Naive thymus-derived CD4-positive, alpha-beta T cell (primary cell): ENCODE data around the gene HDGFL3. TPM values are rescaled to one million over a fixed set of nuclear protein-coding genes. Genes with fewer than 3 reads are reported as not detected.

Experiments
- ATAC-seq: fragments of 150-1000 bp; cut with Tn5 transposase; 2 replicates; pipeline ENCODE4 v1.10.0; 2021; ENCODE audit warnings: mild to moderate bottlenecking, moderate library complexity
- CTCF ChIA-PET: fragments of 350-600 bp; sonication (Branson Sonifier 250); formaldehyde crosslinking; loops from one replicate; lab custom pipeline; 2021; ENCODE audit warnings: antibody characterized with exemption; lab: Charles Lee
- POLR2A ChIA-PET: fragments of 350-600 bp; sonication (Branson Sonifier 250); formaldehyde crosslinking; loops from one replicate; lab custom pipeline; 2021; ENCODE audit warnings: antibody characterized with exemption, inconsistent platforms; lab: Charles Lee
- DNase-seq, 9 donors: peaks; one replicate each; pipeline versions ENCODE4 v3.0.0 to v3.0.0-alpha.2; 2020 to 2022; ENCODE audit warnings: mixed read lengths in 1 of 9
- H3K27ac ChIP-seq: one replicate; pipeline ENCODE4 v1.7.0; 2013; ENCODE audit warnings: mild to moderate bottlenecking, low read depth, low read length, moderate library complexity
- H3K27me3 ChIP-seq, 2 donors: one replicate each; pipeline ENCODE4 v1.7.0; 2013; ENCODE audit warnings: low read length in 2 of 2, mild to moderate bottlenecking in 2 of 2, moderate library complexity in 2 of 2; ENCODE audit not compliant: control insufficient read depth in 2 of 2, insufficient read depth in 2 of 2
- H3K36me3 ChIP-seq, 3 experiments: 1 replicate in 2 of 3; 2 replicates in 1 of 3; pipeline ENCODE4 v1.7.0; 2013; ENCODE audit warnings: low read length in 3 of 3, mild to moderate bottlenecking in 3 of 3, moderate library complexity in 1 of 3; ENCODE audit not compliant: insufficient read depth in 3 of 3, control insufficient read depth in 2 of 3
- H3K4me1 ChIP-seq, 2 donors: one replicate each; pipeline ENCODE4 v1.7.0; 2013; ENCODE audit warnings: low read length in 2 of 2, mild to moderate bottlenecking in 2 of 2, moderate library complexity in 1 of 2; ENCODE audit not compliant: control insufficient read depth in 2 of 2, insufficient read depth in 2 of 2
- H3K4me3 ChIP-seq: 2 replicates; pipeline ENCODE4 v1.7.0; 2013; ENCODE audit warnings: mild to moderate bottlenecking, low read length
- H3K9me3 ChIP-seq, 3 experiments: 1 replicate in 2 of 3; 2 replicates in 1 of 3; pipeline ENCODE4 v1.7.0; 2013; ENCODE audit warnings: low read length in 3 of 3; ENCODE audit not compliant: control insufficient read depth in 2 of 3
- H3K27ac Mint-ChIP-seq, 9 donors: one replicate each; pipeline ENCODE4 v1.8.0; 2020 to 2022; ENCODE audit warnings: mixed read lengths in 9 of 9, mild to moderate bottlenecking in 8 of 9, moderate library complexity in 5 of 9, inconsistent platforms in 2 of 9
- H3K27me3 Mint-ChIP-seq, 5 donors: one replicate each; pipeline ENCODE4 v1.8.0; 2021 to 2022; ENCODE audit warnings: mixed read lengths in 5 of 5, mild to moderate bottlenecking in 1 of 5
- H3K36me3 Mint-ChIP-seq, 5 donors: one replicate each; pipeline ENCODE4 v1.8.0; 2020 to 2022; ENCODE audit warnings: mixed read lengths in 5 of 5, mild to moderate bottlenecking in 3 of 5, inconsistent platforms in 1 of 5
- H3K4me1 Mint-ChIP-seq, 7 donors: one replicate each; pipeline ENCODE4 v1.8.0; 2020 to 2022; ENCODE audit warnings: mixed read lengths in 7 of 7, mild to moderate bottlenecking in 3 of 7, inconsistent platforms in 1 of 7
- H3K4me3 Mint-ChIP-seq, 10 donors: one replicate each; pipeline ENCODE4 v1.8.0; 2020 to 2022; ENCODE audit warnings: mild to moderate bottlenecking in 10 of 10, mixed read lengths in 10 of 10, moderate library complexity in 6 of 10, inconsistent platforms in 2 of 10
- H3K9me3 Mint-ChIP-seq, 11 donors: one replicate each; pipeline ENCODE4 v1.8.0; 2020 to 2022; ENCODE audit warnings: mixed read lengths in 11 of 11, mild to moderate bottlenecking in 4 of 11, inconsistent platforms in 1 of 11, moderate library complexity in 1 of 11
- intact Hi-C, 2 donors: fragments of 100-400 bp; cut with micrococcal nuclease; formaldehyde crosslinking; loops; one replicate each; pipeline ENCODE4 v1.15.1; 2023
- polyA plus RNA-seq, 2 donors: library from polyadenylated mRNA; unstranded; fragments of 300-500 nt; fragmentation: Illumina TruSeq; gene quantifications; one replicate each; pipeline ENCODE4 v1.2.3, GENCODE V29; 2021
- total RNA-seq, 6 experiments: library from RNA in 5 of 6; stranded (reverse) in 5 of 6; gene quantifications; 1 replicate in 5 of 6; 2 replicates in 1 of 6; pipeline ENCODE4 v1.2.3 and lab custom pipeline; 2021 to 2026

The HDGFL3 gene
- total and polyA plus RNA-seq, 7 experiments from 2014 or later: 2.1 to 50.1 (median 3.6) TPM

DNA sequence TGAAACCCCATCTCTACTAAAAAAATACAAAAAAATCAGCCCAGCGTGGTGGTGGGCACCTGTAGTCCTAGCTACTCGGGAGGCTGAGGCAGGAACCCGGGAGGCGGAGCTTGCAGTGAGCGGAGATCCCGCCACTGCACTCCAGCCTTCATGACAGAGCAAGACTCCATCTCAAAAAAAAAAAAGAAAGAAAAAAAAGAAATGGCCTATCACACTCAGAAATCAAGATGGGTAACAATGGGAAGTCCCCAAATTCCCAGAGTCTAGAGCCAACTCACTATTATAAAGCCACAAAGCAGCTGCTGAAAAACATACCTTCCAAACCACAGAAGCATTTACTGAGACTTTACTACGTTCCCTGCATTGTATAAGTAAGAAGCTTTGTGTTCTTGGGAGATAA lies 7.5 kb downstream of the HDGFL3 start:
- no peak overlapping the region for H3K4me3 ChIP-seq
- no peak overlapping the region for H3K27ac ChIP-seq
- H3K4me1 ChIP-seq: no peaks in the 10 kb centered on the region
- ChIA-PET CTCF (no interaction called here), POLR2A (no interaction called here)
- peak; percentile 77 for ATAC-seq
- peak overlapping the region in 1 of 10 donors; percentile 24 for H3K4me3 Mint-ChIP-seq
- no peaks in the 10 kb centered on the region for H3K9me3 Mint-ChIP-seq
- no peaks in the 10 kb centered on the region for H3K36me3 ChIP-seq
- peaks cover 0 to 44% (median 11%) of the 10 kb centered on the region in 7 donors for H3K4me1 Mint-ChIP-seq
- peak overlapping the region in 1 of 9 donors; percentile 78 for H3K27ac Mint-ChIP-seq
- no peaks in the 10 kb centered on the region for H3K9me3 ChIP-seq
- DNase-seq: peak in 1 of 9 donors; percentile 32
- intact Hi-C loops: loop anchor here (1.0 to 10.0 kb wide), 2 partner anchors 35 to 655 kb away; partner anchors contain the start of gene RPS17 (in 1 of the 2)
- peaks cover 0 to 10% (median 0%) of the 10 kb centered on the region in 5 donors for H3K36me3 Mint-ChIP-seq
- H3K27me3 Mint-ChIP-seq: peaks cover 0 to 46% (median 13%) of the 10 kb centered on the region in 5 donors
- no peaks in the 10 kb centered on the region for H3K27me3 ChIP-seq

DNA sequence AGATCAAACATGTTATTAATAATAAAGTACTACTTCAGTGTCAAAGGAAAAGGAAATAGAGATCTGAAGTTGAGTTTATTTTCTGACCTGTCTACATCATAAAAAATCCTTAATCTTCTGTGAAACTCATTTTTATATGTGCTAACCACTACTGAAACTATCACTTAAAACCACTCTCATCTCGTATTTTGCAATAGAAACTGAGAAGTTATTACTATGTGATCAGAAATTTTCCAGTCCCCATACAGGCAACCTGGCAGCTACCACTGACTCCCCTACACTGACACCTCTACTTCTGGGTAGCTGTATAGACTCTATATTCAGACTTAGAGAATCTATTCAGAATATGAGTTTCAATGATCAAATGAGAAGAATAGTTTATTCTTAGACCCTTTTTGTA lies 8.3 kb downstream of the HDGFL3 start:
- intact Hi-C loops: no loop called here
- H3K4me3 Mint-ChIP-seq: peak overlapping the region in 1 of 10 donors; percentile 14
- no peaks in the 10 kb centered on the region for H3K9me3 Mint-ChIP-seq
- H3K4me1 Mint-ChIP-seq: peaks cover 0 to 41% (median 11%) of the 10 kb centered on the region in 7 donors
- Histone ChIP-seq H3K4me3 (no peak overlapping the region), H3K27ac (no peak overlapping the region), H3K36me3 (no peaks in the 10 kb centered on the region), H3K9me3 (no peaks in the 10 kb centered on the region), H3K27me3 (no peaks in the 10 kb centered on the region), H3K4me1 (no peaks in the 10 kb centered on the region)
- CTCF ChIA-PET: no interaction called here
- POLR2A ChIA-PET: no interaction called here
- peaks cover 0 to 7% (median 0%) of the 10 kb centered on the region in 5 donors for H3K36me3 Mint-ChIP-seq
- peaks cover 0 to 45% (median 17%) of the 10 kb centered on the region in 5 donors for H3K27me3 Mint-ChIP-seq
- DNase-seq: no peak
- peak; percentile 54 for ATAC-seq
- peak overlapping the region in 2 of 9 donors; percentile 25 to 58 for H3K27ac Mint-ChIP-seq

DNA sequence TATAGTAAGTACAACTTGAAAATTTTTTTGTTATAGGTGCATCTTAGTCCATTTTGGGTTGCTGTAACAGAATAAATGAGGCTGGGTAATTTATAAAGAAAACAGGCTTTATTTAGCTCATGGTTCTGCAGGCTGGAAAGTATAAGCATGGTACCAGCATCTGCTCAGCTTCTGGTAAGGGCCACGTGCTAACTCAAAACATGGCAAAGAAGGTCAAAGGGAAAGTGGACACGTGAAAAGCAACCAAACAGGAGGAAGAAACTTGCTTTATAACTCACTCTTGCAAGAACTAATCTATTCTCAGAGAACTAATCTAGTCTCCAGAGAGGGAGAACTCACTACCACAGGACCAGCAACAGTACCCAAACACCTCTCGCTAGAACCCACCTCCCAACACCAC lies 9.1 kb downstream of the HDGFL3 start:
- Histone ChIP-seq H3K27ac (no peak overlapping the region), H3K36me3 (no peaks in the 10 kb centered on the region), H3K4me3 (no peak overlapping the region), H3K27me3 (no peaks in the 10 kb centered on the region), H3K4me1 (no peaks in the 10 kb centered on the region), H3K9me3 (no peaks in the 10 kb centered on the region)
- POLR2A ChIA-PET: no interaction called here
- Mint-ChIP-seq H3K4me1 (peaks cover 0 to 41% (median 11%) of the 10 kb centered on the region in 7 donors), H3K9me3 (peaks cover 0 to 1% (median 0%) of the 10 kb centered on the region in 11 donors), H3K27ac (peak overlapping the region in 1 of 9 donors; percentile 25), H3K36me3 (peaks cover 0 to 12% (median 0%) of the 10 kb centered on the region in 5 donors), H3K4me3 (peak overlapping the region in 1 of 10 donors; percentile 5), H3K27me3 (peaks cover 4 to 50% (median 15%) of the 10 kb centered on the region in 5 donors)
- DNase-seq (no peak), ATAC-seq (no peak)
- CTCF ChIA-PET: no interaction called here
- intact Hi-C loops: no loop called here

DNA sequence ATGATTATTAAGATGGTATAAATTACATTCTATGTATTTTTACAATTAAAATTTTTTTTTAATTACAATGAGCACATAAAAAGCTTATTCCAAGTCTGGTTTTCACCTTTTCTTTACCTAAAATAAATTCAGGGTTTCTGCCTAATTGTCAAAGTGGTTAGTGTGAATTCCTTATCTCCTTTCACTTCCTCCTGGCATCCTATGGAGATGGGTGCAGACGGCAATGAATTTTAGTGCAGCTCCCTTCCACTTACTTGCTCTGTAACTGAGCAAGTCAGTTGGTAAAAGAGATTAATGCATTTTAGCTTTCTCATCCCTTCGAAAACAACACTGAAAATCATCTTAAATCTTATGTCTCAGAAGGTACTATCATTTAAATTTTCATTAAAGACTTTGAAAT lies 13.1 kb downstream of the HDGFL3 start:
- no peaks in the 10 kb centered on the region for H3K36me3 ChIP-seq
- Mint-ChIP-seq H3K36me3 (peaks cover 0 to 25% (median 0%) of the 10 kb centered on the region in 5 donors), H3K4me1 (peaks cover 0 to 19% (median 11%) of the 10 kb centered on the region in 7 donors), H3K9me3 (peaks cover 0 to 1% (median 0%) of the 10 kb centered on the region in 11 donors), H3K4me3 (no peak overlapping the region), H3K27me3 (peaks cover 12 to 49% (median 23%) of the 10 kb centered on the region in 5 donors), H3K27ac (no peak overlapping the region)
- H3K27me3 ChIP-seq: peaks cover 0 to 1% of the 10 kb centered on the region in 2 donors
- intact Hi-C loops: no loop called here
- CTCF ChIA-PET: no interaction called here
- DNase-seq: no peak
- POLR2A ChIA-PET: no interaction called here
- H3K4me1 ChIP-seq: no peaks in the 10 kb centered on the region
- H3K27ac ChIP-seq: no peak overlapping the region
- no peaks in the 10 kb centered on the region for H3K9me3 ChIP-seq
- no peak for ATAC-seq
- H3K4me3 ChIP-seq: no peak overlapping the region

DNA sequence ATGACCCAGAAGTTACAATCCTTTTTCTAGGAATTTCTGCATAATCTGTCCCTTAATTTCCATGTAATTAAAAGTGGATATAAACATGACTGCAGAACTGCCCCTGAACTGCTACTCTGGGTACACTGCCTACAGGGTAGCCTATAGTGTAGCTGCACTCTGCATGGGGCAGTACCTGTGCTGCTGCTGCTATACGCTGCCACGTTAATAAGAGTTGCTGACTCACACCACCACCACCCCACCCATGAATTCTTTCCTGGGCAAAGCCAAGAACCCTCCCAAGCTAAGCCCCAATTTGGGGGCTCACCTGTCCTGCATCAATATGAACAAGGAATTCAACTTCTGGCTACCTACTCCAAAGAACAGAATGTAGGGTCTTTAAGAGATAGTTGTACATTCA lies 13.9 kb downstream of the HDGFL3 start:
- no peak overlapping the region for H3K27ac Mint-ChIP-seq
- peaks cover 12 to 55% (median 19%) of the 10 kb centered on the region in 5 donors for H3K27me3 Mint-ChIP-seq
- H3K4me3 Mint-ChIP-seq: no peak overlapping the region
- Histone ChIP-seq H3K27ac (no peak overlapping the region), H3K4me1 (no peaks in the 10 kb centered on the region), H3K9me3 (no peaks in the 10 kb centered on the region), H3K4me3 (no peak overlapping the region), H3K36me3 (no peaks in the 10 kb centered on the region), H3K27me3 (peaks cover 0 to 3% of the 10 kb centered on the region in 2 donors)
- intact Hi-C loops: no loop called here
- POLR2A ChIA-PET: no interaction called here
- H3K4me1 Mint-ChIP-seq: peaks cover 0 to 11% (median 4%) of the 10 kb centered on the region in 7 donors
- peaks cover 0 to 1% (median 0%) of the 10 kb centered on the region in 11 donors for H3K9me3 Mint-ChIP-seq
- CTCF ChIA-PET: no interaction called here
- ATAC-seq: no peak
- peaks cover 0 to 28% (median 0%) of the 10 kb centered on the region in 5 donors for H3K36me3 Mint-ChIP-seq
- no peak for DNase-seq

DNA sequence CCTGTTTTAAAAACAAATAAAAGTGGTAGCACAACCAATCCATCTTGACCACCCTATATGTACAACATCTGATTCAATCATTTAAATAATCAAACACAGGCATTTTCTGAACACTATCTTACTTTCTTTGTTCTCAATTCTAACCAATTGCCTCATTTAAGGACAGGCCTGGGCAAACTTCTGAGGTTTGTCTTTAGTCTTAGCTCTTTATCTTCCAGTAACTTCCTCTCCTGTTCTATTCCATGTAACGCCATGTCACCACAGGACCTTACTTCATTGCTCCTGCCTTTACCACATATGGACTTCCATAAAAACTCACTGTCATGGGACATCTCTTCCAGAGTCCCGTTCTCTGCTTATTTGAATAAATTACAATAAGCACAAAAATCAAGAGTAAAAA lies 14.9 kb downstream of the HDGFL3 start:
- ChIA-PET CTCF (no interaction called here), POLR2A (no interaction called here)
- no peak overlapping the region for H3K4me3 ChIP-seq
- H3K9me3 Mint-ChIP-seq: peaks cover 0 to 1% (median 0%) of the 10 kb centered on the region in 11 donors
- DNase-seq (no peak), ATAC-seq (no peak)
- H3K4me1 ChIP-seq: no peaks in the 10 kb centered on the region
- H3K4me1 Mint-ChIP-seq: peaks cover 0 to 5% (median 0%) of the 10 kb centered on the region in 7 donors
- H3K36me3 Mint-ChIP-seq: peaks cover 0 to 27% (median 0%) of the 10 kb centered on the region in 5 donors
- H3K27me3 Mint-ChIP-seq: peaks cover 12 to 57% (median 19%) of the 10 kb centered on the region in 5 donors
- no peak overlapping the region for H3K27ac Mint-ChIP-seq
- H3K27ac ChIP-seq: no peak overlapping the region
- no peaks in the 10 kb centered on the region for H3K36me3 ChIP-seq
- no peak overlapping the region for H3K4me3 Mint-ChIP-seq
- no peaks in the 10 kb centered on the region for H3K9me3 ChIP-seq
- intact Hi-C loops: no loop called here
- peaks cover 0 to 3% of the 10 kb centered on the region in 2 donors for H3K27me3 ChIP-seq

DNA sequence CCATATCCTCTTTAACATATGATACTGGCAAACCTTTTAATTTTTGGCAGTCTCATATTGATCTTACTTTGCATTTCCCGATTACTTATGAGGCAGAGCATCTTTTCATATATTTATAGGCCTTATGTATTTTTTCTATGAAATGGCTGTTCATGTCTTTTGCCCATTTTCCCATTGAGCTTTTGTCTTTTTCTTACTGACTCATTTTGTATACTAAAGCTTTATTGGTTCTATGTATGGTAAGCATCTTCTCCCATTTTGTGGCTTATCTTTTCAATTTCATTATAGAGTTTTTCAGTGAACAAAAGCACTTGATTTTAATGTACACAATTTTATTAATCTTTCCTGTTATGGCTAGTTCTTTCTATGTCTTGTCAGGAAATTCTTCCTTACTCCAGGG lies 17.2 kb downstream of the HDGFL3 start:
- intact Hi-C loops: no loop called here
- Histone ChIP-seq H3K4me3 (no peak overlapping the region), H3K4me1 (no peaks in the 10 kb centered on the region), H3K9me3 (no peaks in the 10 kb centered on the region), H3K36me3 (no peaks in the 10 kb centered on the region), H3K27ac (no peak overlapping the region), H3K27me3 (peaks cover 0 to 3% of the 10 kb centered on the region in 2 donors)
- Mint-ChIP-seq H3K27ac (no peak overlapping the region), H3K4me3 (no peak overlapping the region), H3K27me3 (peaks cover 7 to 54% (median 17%) of the 10 kb centered on the region in 5 donors), H3K9me3 (peaks cover 0 to 1% (median 0%) of the 10 kb centered on the region in 11 donors), H3K4me1 (peaks cover 0 to 5% (median 0%) of the 10 kb centered on the region in 7 donors), H3K36me3 (peaks cover 0 to 34% (median 0%) of the 10 kb centered on the region in 5 donors)
- DNase-seq (no peak), ATAC-seq (no peak)
- ChIA-PET CTCF (no interaction called here), POLR2A (interaction anchor here (0.8 kb wide), 1 partner anchor 123 kb away, joined by 3 read pairs; the partner anchor contains the start of gene BTBD1)
